GM06990 (cell line): ENCODE data around the gene CCS.
"Not testable (repeated sequence)": the region's sequence is repeated elsewhere in the genome, so short reads cannot be mapped to it uniquely, and the experiment has no call there.

Experiments used
- DNase-seq: peaks from one replicate; pipeline ENCODE4 v3.0.0-alpha.2; 2011; ENCODE audit not compliant: insufficient read length; ENCODE audit errors: extremely low read depth
- H3K27me3 ChIP-seq: replicated peaks from 2 replicates; pipeline ENCODE4 v1.6.0; 2011; ENCODE audit warnings: low read length; ENCODE audit not compliant: control insufficient read depth, insufficient read depth
- H3K36me3 ChIP-seq: 2 replicates; pipeline ENCODE4 v1.5.1; 2011; ENCODE audit warnings: low read length; ENCODE audit not compliant: control insufficient read depth, insufficient read depth
- H3K4me3 ChIP-seq: replicated peaks from 2 replicates; pipeline ENCODE4 v1.5.1; 2011; ENCODE audit warnings: low read depth, mild to moderate bottlenecking, control low read depth, low read length
- CTCF ChIP-seq: IDR thresholded peaks from 2 replicates; pipeline ENCODE4 v1.5.1; 2011; ENCODE audit warnings: low read length, control low read depth, mild to moderate bottlenecking, inconsistent platforms; ENCODE audit not compliant: insufficient read depth, poor library complexity, severe bottlenecking

CCS gene

DNA sequence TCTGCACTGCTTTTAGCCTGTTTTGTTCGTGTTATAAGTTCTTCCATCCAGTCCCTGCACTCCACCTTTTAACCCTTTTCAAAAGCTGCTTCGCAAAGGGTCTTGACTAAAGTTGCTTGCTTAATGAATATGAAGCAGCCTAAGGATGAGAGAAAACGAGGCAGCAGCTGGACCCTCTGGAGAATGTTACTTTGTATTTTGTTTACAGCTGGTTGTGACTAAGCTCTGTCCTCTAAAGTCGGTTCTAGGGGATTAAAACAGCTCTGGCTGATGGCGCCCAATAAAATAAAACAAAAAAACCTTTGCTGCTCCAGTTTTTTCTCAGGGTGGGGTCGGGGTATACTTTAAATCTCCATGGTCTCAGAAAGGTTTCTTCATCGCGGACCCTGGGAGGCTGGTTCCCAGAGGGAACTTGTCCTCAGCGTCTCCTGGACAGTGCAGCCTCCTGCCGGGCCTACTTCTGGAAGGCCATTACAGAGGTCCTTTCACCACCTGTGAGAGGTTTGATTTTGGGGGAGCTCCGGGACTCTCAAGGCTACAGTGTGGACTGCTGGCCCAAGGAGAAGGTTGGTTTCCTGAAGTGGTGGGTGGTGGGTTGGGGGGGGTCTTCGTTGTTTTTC lies 44.7 kb downstream of the CCS start:
- no peak for TF ChIP-seq CTCF
- Histone ChIP-seq H3K4me3 (peak overlapping the region; percentile 47), H3K36me3 (peaks cover 5% of the 10 kb centered on the region), H3K27me3 (no peaks in the 10 kb centered on the region)
- no peak for DNase-seq

DNA sequence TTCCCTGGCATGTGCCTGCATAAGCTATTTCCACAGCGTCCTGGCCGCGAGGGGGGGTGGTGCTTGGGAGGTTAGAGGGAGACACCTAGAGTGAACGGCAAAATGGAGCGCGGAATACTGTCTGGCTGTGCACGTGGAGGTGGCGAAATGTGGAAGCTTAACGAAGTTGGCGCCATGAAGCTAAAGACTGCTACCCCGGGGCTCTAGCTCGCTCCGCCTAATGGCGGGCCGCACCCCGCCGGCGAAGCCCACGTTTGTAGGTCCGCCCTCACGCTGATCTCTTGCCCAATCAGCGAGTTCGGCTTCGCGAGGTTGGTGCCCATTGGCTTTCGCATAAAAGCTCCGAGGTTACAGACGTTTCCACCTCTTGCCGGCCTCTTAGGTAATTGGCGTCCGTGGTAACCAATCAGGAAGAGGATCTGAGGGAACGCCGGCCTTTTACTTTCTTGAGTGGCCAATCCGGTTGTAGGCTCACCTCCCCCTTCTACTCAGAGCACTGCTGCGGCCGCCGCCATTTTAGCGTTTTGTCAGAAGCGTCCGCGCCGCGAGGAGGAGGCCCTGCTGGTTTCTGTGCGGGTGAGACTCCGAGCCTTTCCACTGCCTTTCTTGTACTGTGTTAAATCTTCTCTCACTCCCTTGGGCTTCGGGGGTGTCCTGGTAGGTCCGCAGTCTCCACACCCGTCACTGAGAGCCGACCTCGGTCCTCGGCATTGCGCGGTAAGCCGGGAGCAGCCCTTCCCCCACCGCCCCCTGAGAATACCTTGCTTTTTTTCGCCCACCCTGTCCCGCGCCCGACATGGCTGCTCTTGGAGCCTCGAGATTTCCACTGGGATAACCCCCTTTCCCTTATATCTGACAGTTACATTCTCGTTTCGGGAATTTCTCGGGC lies 45.4 kb downstream of the CCS start, which contains the start of gene RBM4:
Gene RBM4, plus strand, starts transcription at position 527 of the 889 bp plus-strand sequence. CDS start 1,009 bp downstream, outside the sequence.
- H3K4me3 ChIP-seq, result peak within 1 kb of the TSS; percentile 87
- peak; percentile 93 for DNase-seq
- TF ChIP-seq CTCF, result no peak
- H3K27me3 ChIP-seq, result no peaks in the 10 kb centered on the region
- H3K36me3 ChIP-seq, result peaks cover 7% of the 10 kb centered on the region

- no peak for TF ChIP-seq CTCF
Observed at GRCh38 chr11:66639066-66639813, 46.3 kb downstream of the CCS start.

DNA sequence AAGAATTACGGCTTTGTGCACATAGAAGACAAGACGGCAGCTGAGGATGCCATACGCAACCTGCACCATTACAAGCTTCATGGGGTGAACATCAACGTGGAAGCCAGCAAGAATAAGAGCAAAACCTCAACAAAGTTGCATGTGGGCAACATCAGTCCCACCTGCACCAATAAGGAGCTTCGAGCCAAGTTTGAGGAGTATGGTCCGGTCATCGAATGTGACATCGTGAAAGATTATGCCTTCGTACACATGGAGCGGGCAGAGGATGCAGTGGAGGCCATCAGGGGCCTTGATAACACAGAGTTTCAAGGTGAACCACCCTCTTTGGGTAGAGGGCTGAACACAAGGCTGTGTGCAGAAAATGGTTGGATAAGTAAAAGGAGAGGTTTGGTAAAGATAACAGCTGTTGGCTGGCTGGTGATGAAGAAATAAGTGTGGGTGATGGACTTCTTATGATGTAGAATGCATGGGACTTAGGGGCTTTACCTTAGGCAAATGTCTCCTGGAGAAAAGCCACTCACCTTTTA lies 46.9 kb downstream of the CCS start:
- DNase-seq, result not testable (repeated sequence)

More at GRCh38 chr11:66639066-66639813, 46.3 kb downstream of the CCS start:
- H3K27me3 ChIP-seq, result no peaks in the 10 kb centered on the region
- peak overlapping the region; percentile 87 for H3K4me3 ChIP-seq
- H3K36me3 ChIP-seq, result peaks cover 13% of the 10 kb centered on the region
- DNase-seq, result no peak

DNA sequence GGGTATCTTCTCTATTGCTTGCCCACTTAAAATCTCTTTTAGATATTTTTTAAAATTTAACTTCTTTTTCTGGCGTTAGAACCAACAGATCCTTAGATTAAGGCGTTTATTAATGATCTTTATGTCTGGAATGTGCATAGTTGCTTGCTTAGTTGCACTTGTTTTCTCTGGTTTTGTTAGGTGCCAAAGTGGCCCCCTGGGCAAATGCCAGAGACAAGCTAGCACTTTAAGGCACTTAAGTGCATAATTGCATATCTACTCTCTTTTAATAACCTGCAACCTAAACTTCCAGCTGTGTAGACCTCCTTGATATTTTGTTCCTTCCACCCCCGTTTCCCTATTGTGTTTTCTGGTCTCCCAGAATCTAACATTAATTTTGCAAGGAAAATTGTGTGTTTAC lies 48.8 kb downstream of the CCS start:
- DNase-seq, result no peak
- Histone ChIP-seq H3K36me3 (peaks cover 30% of the 10 kb centered on the region), H3K27me3 (no peaks in the 10 kb centered on the region), H3K4me3 (peak overlapping the region; percentile 87)
- TF ChIP-seq CTCF, result no peak

More for the DNA sequence above, 46.9 kb downstream of the CCS start:
- not testable (repeated sequence) for H3K27me3 ChIP-seq
- Histone ChIP-seq H3K4me3 (peak overlapping the region; percentile 87), H3K36me3 (peaks cover 13% of the 10 kb centered on the region)
